ENCODE results near the gene SRRM1. TPM values are rescaled to one million over a fixed set of nuclear protein-coding genes. Genes with fewer than 3 reads are reported as not detected.
"Not testable (repeated sequence)": the region's sequence is repeated elsewhere in the genome, so short reads cannot be mapped to it uniquely, and the experiment has no call there.

The SRRM1 gene
- total RNA-seq, 1 experiment from 2014 or later = 160 TPM

DNA sequence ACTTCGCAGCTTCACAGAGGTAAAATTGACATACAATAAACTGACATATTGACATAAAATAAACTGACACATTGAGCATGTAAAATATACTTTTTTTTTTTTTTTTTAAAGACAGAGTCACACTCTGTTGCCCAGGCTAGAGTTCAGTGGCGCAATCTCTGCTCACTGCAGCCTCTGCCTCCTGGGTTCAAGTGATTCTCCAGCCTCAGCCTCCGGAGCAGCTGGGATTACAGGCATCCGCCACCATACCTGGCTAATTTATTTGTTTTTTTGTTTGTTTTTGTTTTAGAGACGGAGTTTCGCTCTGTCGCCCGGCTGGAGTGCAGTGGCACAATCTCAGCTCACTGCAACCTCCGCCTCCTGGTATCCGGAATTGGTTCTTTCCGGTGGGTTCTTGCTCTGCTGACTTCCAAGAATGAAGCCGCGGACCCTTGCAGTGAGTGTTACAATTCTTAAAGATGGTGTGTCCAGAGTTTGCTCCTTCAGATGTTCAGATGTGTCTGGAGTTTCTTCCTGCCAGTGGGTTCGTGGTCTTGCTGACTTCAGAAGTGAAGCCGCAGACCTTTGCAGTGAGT lies 53.7 kb downstream of the SRRM1 start:
- Histone ChIP-seq H3K9me3 (ENCODE audit: control insufficient read depth, insufficient read depth, low read depth, low read length) (no peaks in the 10 kb centered on the region), H3K27me3 (ENCODE audit: control insufficient read depth, insufficient read depth, low read length) (no peaks in the 10 kb centered on the region), H3K36me3 (ENCODE audit: control insufficient read depth, insufficient read depth, low read length) (no peaks in the 10 kb centered on the region), H3K27ac (ENCODE audit: low read length) (no peak overlapping the region), H3K4me1 (ENCODE audit: control insufficient read depth, insufficient read depth, low read length) (no peaks in the 10 kb centered on the region), H3K4me3 (ENCODE audit: low read depth in 2 of 2, low read length in 2 of 2) (no peak overlapping the region)
- ATAC-seq = no peak
- no peak for DNase-seq (ENCODE audit: low read depth, low spot score)
- intact Hi-C loops (cut with micrococcal nuclease; ENCODE audit: unreplicated experiment) = no loop called here
- ChIA-PET CTCF (interaction anchor here (0.6 to 1.4 kb wide), 3 partner anchors 9 to 1297 kb away, joined by 3 read pairs; no protein-coding TSS in a partner anchor), POLR2A (interaction anchor here (1.2 kb wide), 1 partner anchor 14 kb away, joined by 8 read pairs; no protein-coding TSS in a partner anchor)
- TF ChIP-seq TCF7L2 (IDR thresholded peaks at IDR 0.05; ENCODE audit: low read depth, low read length) (no peak), POLR2AphosphoS5 (IDR thresholded peaks at IDR 0.05; ENCODE audit: low read depth, low read length) (no peak)
- TF ChIP-seq, protein P1, sequence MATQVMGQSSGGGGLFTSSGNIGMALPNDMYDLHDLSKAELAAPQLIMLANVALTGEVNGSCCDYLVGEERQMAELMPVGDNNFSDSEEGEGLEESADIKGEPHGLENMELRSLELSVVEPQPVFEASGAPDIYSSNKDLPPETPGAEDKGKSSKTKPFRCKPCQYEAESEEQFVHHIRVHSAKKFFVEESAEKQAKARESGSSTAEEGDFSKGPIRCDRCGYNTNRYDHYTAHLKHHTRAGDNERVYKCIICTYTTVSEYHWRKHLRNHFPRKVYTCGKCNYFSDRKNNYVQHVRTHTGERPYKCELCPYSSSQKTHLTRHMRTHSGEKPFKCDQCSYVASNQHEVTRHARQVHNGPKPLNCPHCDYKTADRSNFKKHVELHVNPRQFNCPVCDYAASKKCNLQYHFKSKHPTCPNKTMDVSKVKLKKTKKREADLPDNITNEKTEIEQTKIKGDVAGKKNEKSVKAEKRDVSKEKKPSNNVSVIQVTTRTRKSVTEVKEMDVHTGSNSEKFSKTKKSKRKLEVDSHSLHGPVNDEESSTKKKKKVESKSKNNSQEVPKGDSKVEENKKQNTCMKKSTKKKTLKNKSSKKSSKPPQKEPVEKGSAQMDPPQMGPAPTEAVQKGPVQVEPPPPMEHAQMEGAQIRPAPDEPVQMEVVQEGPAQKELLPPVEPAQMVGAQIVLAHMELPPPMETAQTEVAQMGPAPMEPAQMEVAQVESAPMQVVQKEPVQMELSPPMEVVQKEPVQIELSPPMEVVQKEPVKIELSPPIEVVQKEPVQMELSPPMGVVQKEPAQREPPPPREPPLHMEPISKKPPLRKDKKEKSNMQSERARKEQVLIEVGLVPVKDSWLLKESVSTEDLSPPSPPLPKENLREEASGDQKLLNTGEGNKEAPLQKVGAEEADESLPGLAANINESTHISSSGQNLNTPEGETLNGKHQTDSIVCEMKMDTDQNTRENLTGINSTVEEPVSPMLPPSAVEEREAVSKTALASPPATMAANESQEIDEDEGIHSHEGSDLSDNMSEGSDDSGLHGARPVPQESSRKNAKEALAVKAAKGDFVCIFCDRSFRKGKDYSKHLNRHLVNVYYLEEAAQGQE (IDR thresholded peaks at IDR 0.05; ENCODE audit: insufficient read depth in 1 of 2, low read depth in 2 of 2, low read length in 1 of 2) = no peak
- TF ChIP-seq, protein P2, sequence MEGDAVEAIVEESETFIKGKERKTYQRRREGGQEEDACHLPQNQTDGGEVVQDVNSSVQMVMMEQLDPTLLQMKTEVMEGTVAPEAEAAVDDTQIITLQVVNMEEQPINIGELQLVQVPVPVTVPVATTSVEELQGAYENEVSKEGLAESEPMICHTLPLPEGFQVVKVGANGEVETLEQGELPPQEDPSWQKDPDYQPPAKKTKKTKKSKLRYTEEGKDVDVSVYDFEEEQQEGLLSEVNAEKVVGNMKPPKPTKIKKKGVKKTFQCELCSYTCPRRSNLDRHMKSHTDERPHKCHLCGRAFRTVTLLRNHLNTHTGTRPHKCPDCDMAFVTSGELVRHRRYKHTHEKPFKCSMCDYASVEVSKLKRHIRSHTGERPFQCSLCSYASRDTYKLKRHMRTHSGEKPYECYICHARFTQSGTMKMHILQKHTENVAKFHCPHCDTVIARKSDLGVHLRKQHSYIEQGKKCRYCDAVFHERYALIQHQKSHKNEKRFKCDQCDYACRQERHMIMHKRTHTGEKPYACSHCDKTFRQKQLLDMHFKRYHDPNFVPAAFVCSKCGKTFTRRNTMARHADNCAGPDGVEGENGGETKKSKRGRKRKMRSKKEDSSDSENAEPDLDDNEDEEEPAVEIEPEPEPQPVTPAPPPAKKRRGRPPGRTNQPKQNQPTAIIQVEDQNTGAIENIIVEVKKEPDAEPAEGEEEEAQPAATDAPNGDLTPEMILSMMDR (IDR thresholded peaks at IDR 0.05) = no peak
- BruUV-seq (replicated peaks) = no TSS peak
- in situ Hi-C loops (cut with HindIII; ENCODE audit: low pct_unique_long_range_greater_than_20kb, low sequenced_read_pairs) = no loop called here

DNA sequence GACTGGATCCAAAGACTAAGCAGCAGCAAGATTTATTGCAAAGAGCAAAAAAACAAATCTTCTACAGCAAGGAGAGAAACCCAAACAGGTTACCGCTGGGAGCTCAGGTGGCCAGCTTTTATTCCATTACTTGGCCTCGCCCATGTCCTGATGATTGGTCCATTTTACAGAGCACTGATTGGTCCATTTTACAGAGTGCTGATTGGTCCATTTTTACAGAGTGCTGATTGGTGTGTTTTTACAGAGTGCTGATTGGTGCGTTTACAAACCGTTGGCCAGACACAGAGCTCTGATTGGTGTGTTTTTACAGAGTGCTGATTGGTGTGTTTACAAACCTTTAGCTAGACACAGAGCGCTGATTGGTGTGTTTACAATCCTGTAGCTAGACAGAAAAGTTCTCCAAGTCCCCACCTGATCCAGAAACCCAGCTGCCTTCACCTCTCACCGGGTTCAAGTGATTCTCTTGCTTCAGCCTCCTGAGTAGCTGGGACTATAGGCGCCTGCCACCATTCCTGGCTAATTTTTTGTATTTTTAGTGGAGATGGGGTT lies 54.4 kb downstream of the SRRM1 start:
- DNase-seq (ENCODE audit: low read depth, low spot score); BruUV-seq (replicated peaks); H3K4me3 ChIP-seq (ENCODE audit: low read depth in 2 of 2, low read length in 2 of 2); H3K36me3 ChIP-seq (ENCODE audit: control insufficient read depth, insufficient read depth, low read length); H3K27ac ChIP-seq (ENCODE audit: low read length); H3K9me3 ChIP-seq (ENCODE audit: control insufficient read depth, insufficient read depth, low read depth, low read length); H3K27me3 ChIP-seq (ENCODE audit: control insufficient read depth, insufficient read depth, low read length); in situ Hi-C loops (cut with HindIII; ENCODE audit: low pct_unique_long_range_greater_than_20kb, low sequenced_read_pairs); intact Hi-C loops (cut with micrococcal nuclease; ENCODE audit: unreplicated experiment); H3K4me1 ChIP-seq (ENCODE audit: control insufficient read depth, insufficient read depth, low read length); ATAC-seq: not testable (repeated sequence)
- ChIA-PET CTCF (interaction anchor here (1.4 kb wide), 1 partner anchor 9 kb away, joined by 3 read pairs; no protein-coding TSS in a partner anchor), POLR2A (interaction anchor here (1.2 kb wide), 1 partner anchor 14 kb away, joined by 8 read pairs; no protein-coding TSS in a partner anchor)

DNA sequence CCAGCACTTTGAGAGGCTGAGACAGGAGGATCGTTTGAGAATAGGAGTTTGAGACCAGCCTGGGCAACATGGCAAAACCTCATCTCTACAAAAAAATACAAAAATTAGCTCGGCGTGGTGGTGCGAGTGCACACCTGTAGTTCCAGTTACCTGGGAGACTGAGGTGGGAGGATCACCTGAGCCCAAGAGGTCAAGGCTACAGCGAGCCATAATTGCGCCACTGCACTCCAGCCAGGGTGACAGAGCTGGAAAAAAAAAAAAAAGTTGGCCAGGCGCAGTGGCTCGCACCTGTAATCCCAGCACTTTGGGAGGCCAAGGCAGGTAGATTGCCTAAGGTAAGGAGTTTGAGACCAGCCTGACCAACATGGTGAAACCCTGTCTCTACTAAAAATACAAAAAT lies 55.2 kb downstream of the SRRM1 start:
- H3K27me3 ChIP-seq (ENCODE audit: control insufficient read depth, insufficient read depth, low read length); in situ Hi-C loops (cut with HindIII; ENCODE audit: low pct_unique_long_range_greater_than_20kb, low sequenced_read_pairs); H3K4me3 ChIP-seq (ENCODE audit: low read depth in 2 of 2, low read length in 2 of 2); POLR2A ChIA-PET; H3K9me3 ChIP-seq (ENCODE audit: control insufficient read depth, insufficient read depth, low read depth, low read length); BruUV-seq (replicated peaks); ATAC-seq; H3K27ac ChIP-seq (ENCODE audit: low read length); CTCF ChIA-PET; DNase-seq (ENCODE audit: low read depth, low spot score); H3K4me1 ChIP-seq (ENCODE audit: control insufficient read depth, insufficient read depth, low read length); H3K36me3 ChIP-seq (ENCODE audit: control insufficient read depth, insufficient read depth, low read length); intact Hi-C loops (cut with micrococcal nuclease; ENCODE audit: unreplicated experiment): not testable (repeated sequence)
